ENCODE results near the gene RAD51B.

Gene RAD51B

DNA sequence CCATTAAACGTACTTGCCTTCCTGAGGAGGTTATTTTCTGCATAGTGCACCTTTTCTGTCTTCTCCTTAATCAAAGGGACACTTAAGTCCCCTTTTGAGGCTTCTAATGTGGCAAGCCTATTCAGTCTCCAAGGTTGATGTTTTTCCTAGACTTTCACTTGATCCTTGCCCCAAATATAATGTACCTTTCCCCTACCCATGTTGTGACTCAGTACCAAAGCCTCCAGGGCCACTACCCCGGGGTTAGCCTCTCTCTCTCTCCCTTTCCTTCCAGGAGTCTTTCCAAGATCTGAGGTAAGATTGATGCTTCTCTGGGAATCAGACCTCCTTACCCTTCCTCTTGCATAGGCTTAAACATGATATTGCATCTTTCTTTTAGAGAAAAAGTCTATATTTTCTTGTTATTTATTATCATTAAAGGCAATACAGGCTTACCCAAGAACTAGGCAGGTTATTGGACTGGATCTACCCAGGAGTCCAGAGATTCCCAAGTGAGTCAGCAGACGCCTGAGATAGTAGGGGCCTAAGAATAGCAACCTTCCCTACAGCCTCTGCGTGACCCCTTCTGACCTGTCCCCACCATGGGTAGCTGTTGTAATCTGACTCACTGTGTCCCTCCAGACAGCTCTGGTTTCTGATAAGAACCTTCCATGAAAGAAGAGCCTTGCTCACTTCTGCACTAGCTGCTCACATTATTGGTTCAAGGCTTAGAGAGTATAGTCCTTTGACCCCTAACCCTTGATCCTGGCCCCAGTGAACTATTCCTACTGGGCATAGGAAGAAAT lies 800.4 kb downstream of the RAD51B start:
- DNase-seq (ENCODE audit: low read depth): peak; percentile 71

DNA sequence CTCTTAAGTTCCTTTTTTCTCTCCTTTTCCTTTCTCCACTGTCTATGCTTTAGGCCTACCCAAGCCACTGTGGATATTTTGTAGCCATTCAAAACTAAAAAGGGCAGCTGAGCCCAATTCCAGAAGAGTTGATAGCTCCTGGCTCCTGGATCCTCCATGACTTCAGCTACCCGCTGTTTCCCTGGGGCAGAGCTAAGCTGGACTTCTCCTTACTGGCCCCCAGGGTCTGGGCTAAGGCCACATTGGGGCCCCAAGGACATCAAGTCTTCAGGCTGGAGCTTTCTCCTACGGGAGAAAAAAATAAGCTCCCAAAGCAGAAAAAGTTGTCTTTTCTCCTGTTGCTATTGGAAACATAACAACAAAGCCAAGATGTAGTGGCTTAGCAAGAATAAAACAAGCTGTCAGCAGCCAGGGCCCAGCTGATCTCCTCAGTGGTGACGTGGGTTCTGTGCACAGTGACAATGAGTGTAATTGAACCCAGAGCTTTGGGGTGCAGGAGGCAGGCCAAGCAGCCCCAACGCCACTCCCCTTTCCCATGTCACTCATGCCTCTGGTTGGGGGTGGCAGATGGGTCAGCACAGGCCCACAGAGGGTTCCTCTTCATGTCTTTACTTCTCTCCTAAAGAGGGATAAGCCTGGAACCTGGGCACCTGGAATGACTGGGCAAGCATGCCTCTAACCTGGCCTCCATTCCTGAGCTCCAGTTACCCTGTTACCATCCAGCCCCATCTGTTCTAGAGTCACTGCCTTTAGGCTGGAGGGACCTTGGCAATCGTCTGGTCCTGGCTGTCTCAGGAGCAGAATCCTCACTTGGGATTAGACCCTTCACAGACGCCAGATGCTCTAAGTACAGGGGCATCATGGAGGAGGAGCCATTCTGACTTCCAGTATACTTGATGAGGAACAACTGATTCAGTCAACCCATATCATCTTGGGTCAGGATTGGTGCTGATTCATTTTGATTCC lies 802.1 kb downstream of the RAD51B start:
- DNase-seq (ENCODE audit: low read depth): peak; percentile 27

DNA sequence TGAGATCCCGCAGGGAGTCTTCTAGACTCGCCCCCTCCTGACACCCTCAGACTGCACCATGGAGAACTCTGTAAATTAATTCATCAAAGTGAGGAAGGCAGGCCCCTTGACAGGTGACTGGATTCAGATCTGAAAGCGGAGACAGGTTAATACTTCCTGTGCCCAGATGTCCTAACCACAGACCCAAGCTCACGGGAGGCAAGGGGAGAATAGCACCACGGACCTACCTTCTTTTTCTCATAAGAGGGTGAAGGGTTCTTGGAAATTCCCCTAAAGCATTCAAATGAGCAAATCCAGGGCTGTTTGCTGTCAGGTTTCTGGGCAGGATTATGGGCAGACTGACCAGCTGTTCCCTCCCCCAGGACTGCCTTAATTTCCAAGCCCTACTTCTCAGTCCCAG lies 803.3 kb downstream of the RAD51B start:
- no peak for DNase-seq (ENCODE audit: low read depth)

DNA sequence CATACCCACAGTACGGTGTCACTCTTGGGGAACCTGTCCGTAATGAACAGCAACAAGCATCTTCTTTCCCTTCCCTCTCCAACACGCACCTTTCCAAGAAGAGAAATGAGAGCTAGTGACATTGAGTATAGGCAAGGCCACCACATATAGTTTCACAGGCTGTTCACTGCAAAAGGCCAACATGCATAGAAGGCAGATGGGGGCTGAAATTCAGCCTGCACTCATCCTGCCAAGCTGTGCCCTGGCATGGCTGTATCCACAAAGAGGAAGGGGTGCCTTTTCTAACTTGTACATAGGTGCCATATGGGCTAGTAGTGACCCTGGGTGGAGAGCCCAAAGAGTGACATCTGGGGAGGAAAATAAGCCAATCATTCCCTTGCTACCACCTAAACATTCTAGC lies 803.7 kb downstream of the RAD51B start:
- no peak for DNase-seq (ENCODE audit: low read depth)

DNA sequence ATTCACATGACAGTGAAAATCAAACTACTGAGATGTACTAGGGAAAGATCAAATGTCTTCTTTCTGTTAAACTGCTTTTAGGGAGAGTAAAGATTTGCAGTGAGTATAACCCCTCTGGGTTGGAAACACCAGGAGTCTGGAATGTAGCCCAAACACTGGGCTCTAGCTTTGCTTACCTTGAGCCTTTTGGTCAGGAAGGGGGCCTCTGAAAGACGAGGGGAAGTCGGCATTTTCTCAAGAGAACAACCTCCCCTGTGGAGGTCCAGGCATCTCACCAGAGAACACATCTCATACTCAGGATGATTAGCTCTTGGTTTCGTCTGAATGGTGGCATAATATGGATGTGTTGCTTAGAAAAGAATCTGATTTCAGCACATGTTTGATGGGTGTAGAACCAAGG lies 804.2 kb downstream of the RAD51B start:
- DNase-seq (ENCODE audit: low read depth): no peak

DNA sequence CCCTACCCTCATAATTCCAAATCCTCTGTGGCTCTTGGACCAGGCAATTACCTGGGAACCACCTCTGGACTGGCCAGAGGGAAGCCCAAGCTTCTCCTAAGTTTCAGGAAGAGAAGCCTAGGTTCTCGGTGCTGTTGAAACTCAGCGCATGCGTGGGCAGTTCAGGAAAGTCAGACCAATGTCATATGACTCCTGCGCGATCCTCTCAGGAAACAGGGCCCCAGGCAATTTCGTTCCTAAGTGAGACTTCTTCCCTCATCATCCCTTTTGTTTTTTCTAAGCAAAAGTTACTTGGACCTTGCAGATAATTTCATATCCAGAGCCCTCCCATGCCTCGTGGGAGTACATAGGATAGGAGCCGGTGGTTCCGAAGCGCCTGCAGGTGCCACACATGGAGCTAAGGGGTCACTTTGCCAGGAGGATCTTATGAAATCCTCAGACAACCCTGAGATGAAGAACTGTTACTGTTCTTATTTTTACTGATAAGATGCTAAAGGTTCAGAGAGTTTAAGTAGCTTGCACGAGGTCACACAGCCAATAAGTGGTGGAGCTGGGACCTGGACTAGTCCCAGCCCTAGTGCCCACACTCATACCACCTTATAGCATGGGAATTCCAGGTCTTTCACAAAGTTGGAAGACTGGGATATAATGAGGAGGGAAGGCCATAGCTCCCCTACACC lies 805.1 kb downstream of the RAD51B start:
- DNase-seq (ENCODE audit: low read depth): no peak

DNA sequence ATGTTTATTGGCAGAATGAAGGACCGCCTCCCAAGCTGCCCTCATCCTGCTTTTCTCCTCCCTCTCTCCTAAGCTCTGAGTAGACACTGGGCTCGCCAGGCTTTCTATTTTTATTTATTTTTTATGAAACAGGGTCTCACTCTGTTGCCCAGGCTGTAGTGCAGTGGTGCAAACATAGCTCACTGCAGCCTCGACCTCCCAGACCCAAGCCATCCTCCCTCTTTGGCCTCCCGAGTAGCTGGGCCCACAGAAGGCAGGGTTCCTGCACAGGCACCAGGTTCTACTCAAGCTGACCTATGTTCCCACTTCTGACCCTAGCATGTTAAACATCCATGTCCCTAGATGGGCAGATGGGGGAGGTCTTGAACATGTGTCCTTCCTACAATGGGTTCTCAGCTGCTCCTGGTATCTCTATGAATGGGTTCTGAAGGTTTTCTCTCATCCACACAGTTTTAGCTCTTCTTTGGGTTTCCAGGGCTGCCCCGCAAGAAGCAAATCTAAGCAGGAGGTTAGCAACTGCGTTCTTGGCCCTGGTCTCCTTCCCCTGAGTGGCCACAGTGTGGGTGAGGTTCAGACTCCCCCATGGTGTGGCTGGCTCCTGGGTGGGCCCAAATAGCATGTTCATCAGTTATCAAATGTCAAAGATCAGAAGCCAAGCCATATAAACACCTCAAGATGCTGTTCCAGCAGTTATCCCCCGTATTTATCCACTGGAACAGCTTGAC lies 805.9 kb downstream of the RAD51B start:
- DNase-seq (ENCODE audit: low read depth): no peak

DNA sequence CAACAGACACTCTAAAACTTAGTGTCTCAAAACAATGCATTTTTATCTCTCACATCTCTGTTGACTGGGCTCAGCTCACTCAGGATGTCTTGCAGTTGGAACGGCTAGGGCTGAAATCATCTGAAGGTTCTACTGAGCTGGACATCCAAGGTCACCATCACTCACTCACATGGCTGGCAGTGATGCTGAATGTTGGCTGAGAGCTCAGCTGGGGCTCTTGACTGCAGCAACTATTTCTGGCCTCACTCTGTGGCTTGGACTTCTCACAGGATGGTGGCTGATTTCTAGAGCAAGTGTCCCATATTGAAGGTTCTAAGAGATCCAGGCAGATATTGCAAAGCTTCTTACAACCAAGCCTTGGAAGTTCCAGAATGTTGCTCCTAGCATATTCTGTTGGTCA lies 806.8 kb downstream of the RAD51B start:
- DNase-seq (ENCODE audit: low read depth): no peak

DNA sequence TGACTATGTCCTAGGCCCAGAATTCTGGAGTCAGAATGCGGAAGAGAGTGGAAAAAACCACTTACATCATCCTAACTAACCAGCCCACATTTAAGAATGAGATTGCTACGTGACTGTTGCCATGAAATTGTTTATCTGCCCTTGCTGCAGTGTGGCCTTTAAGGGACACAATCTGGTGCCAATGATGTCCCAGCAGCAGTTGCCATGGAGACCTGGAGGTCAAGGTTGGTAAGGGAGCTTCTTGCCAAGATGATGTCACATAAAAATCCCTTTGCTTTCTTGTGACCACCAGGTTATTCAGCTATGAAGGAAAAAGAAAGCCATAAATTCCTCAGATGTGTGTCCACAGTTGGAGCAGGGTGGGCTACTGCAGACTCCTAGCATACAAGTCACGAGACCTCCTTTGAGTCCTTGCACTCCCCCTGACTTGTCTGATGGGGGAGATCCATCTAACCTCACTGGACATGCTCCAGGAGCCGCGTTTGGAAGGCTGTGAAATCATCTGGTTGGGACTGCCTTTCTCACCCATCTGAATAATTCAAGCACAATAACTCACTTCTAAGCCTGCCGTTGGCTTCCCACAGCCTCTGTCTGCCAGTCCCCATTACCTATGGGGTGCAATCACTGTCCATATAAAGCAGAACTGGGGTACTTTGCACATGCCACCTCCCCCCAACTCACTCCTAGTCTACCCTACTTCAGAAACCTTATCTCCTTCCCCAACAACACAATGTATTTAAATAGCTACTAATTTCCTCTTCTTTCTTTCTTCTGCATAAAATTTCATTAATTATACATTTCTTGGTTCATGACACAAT lies 807.7 kb downstream of the RAD51B start:
- DNase-seq (ENCODE audit: low read depth): no peak

DNA sequence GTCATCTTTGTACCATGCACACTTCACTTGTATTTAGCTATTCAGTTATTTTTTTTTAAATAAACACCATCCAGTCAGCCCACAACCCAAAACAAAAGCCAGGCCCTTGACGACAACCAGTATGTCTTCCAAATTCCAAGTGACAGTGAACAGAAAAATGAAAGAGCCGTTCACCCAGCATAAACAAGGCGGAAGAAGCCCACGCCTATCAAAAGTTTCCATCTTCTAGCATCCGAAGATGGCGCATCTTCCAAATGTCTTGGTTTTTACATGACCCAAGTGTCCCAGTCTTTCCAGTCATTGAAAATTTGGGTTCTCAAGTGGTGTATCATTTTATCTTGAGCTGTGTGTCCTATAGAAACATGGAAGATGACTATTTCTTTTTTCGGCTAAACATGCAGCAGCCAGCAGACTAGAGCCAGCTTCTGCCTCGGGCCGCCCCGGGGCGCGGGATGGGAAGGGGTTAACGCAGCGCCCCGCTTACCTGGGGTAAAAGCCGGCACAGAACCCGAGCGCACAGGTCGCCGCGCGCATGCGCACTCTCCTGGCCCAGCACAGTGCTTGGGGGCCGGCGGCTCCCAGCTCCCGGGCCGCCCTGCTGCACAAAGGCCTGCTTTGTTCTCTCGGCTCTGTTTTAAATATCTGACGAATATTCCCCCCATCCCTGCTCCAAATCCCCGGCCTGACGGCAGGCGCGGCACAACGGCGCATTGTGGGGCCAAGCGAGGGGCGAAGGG lies 808.5 kb downstream of the RAD51B start:
- no peak for DNase-seq (ENCODE audit: low read depth)

DNA sequence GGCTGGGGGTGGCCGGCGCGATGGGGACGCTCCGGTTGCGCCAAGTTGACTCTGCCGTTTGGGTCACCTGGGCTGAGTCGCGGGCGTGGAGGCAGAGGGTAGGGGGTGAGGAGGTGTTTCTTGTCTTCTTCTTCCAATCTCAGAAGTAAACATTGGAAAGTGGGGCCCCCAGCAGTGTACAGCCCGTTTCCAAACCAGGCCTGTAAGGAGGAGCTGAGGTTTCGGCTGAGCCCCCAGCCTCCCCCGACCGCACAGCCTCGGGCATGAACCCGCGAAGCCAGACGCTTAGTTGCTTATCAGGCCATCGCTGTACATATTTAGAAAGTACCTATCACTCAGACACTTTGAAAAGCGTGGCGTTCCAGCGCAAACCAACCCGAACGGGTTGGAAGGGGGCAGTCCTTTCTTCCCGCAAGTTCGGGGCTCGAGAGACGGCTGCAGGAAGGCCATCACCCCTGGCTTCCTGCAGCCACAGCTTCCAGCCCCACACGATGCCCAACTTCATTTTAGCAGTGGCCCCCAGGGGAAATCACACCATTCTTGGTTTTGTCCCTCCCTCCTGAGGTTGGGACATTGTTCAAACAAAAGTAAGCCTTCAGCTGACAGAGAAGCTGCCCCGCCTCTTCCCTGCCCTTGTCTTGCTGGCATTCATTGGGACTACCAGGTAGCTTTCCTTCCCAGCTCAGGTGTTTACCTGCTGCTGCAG lies 809.2 kb downstream of the RAD51B start:
- DNase-seq (ENCODE audit: low read depth): peak; percentile 47

DNA sequence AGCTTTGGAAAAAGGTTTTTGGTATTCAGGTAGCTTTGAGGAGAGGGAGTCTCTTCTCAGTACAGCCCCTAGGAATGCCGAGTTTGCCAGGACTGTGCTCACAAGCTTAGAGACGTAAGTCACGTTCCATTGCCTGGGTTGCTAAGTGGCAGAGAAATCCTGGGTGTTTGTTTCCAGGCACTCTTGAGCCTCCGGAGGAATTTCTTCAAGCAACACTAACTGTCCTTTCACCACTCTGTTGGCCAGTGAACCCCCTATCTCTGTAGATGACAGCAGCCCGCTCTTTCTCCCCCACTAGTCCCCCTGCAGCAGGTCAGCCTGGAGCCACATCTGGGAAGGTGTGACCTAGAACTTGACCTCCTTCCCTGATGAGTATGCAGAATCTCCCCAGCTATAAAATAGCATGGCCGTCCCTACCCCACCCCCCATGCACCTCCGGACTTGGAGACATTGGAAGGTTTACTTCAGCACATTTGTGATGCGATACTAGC lies 810.5 kb downstream of the RAD51B start:
- DNase-seq (ENCODE audit: low read depth): no peak

DNA sequence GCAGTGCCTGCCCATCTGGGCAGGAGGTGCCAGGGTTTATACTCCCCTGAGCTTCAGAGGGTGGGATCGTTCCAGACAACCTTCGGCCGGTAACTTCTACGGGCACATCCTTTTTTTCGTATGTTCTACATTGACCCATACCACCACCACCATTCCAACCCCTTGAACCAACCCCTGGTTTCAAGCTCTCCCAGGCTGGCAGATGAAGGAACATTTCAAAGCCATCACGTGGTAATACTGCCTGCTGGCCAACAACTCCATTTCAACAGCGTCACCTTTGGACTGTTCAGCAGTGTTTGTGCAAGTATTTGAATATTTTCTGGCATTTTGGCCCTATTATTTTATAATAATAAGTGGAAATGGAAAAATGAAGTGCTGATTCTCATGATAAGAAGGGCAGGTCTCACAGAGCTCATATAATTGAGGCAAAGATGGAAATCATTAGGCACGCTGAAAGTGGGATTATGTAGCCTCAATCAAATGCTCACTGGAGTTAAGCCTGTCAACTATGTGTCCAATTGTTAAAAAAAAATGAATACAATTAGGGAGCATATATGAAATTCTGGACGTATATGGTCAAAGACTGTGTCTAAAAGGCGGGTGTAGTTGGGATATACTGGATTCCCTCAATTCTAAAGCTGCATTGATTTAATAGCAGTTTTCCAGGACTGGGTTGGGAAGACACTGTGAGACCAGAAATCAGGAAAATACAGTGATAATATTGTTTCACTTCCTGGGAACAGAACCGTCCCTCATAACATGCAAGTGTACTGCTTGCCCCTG lies 811.2 kb downstream of the RAD51B start:
- DNase-seq (ENCODE audit: low read depth): no peak

DNA sequence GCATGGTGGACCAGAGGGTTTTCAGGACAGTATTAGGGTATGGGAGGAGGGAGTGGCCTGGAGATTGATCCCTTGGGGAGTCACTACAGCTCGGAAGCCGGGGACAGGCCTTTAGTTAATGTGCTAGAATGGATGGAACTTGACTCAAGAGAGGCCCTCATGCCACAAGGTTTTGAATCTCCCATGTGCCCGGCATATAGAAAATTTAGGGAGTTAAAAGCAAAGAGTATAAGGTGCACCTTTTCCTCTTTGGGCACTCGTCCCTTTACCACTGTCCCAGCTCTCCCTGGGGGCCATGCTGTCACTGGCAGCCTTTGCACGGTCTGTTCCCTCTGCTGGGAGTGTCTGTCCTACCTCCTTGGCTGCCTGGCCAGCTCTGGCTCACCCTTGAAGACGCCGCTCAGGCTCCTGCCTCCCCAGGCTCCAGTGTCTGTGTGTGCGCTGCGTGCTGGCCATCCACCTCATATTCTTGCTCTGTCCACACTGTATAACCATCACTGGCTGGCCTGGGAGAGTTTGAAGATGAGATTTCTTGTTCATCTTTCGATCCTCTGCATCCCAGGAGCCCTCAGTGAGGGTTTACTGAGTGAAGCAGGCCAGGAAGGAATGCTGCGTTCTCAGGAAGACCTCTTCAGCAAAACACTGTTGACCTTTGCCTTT lies 811.9 kb downstream of the RAD51B start:
- no peak for DNase-seq (ENCODE audit: low read depth)

DNA sequence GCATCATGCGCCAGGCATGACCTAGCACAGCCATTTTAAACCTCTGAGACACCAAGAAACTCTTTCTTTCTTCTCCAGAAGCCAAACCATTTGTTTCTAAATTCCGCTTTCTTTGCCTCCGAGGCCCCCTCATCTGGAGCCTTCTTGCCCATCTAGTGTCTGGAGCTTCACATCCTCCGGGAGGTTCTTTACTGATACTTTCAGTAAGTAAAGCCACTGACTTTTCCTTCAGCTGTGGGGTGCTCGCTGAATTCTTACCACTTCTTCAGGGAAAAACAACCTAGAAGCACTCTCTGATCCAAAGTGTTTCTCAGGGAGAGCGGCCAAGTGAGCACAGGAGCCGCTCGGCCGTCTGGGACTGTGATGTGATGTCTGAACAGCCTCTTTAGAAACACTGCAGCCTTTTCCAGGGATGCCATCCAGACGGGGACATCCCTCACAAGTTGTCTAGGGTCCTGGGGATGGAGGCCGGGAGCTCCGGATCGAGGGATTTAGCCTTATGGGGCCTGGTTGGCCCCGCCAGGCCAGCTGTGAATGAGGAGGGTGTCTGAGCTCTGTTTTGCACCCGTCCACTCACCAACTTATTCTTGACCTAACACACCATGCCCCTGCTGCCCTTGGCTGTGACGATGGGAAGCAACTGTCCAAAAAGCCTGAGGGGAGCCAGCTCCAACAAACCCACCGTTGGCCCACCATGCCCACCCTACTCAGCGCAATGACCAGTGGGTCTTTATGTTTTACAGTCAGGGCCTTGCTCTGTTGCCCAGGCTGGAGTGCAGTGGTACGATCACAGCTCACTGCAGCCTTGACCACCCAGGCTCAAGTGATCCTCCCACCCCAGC lies 812.7 kb downstream of the RAD51B start:
- DNase-seq (ENCODE audit: low read depth): no peak

DNA sequence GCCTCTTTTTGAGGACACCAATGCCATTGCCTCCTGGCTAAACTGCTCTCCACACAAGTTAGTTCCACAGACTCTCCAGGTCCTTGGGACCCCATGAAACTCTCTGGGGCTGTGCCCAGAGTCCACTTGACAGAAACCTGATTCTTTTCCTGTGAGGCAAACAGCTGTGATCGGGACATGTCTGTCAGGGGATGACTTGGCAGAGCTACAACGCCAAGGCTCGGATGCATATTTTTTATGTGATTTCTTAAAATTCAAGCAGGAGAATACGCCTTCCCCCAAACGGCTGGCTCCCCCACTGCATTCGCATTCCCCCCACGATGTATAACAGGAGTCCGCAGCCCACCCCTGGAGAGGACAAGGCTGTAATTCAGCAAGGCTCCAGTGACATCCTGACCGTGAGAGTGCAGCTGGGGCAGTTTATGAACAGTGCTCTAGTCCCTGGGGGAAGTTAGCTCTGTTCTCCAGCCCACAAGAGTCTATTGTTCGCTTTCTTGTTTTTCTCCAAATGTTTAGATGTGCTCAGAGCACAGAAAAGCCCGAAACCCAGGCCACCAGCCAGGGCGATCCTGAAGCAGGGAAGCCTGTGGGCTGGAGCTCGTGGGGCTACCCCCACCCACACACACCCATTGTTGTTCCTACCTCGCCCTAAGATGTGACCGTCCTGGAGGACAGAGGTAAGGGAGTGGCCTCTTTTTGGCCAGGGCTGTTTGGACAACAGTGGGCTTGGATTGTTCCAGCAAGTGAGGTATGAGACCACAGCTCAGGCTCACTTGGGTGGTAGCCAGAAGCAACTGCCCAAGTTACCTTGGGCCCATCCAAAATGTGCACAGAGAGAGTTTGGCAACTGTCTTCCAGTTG lies 813.8 kb downstream of the RAD51B start:
- no peak for DNase-seq (ENCODE audit: low read depth)

All from amniotic epithelial cell (primary cell).